ENCODE results near the gene SMIM36. TPM values are rescaled to one million over a fixed set of nuclear protein-coding genes. Genes with fewer than 3 reads are reported as not detected.

SMIM36 gene
- total and polyA plus RNA-seq, 2 of the 8 experiments (the other 6 are each of a cell fraction or from before 2014, with no cell fraction given) = not detected

DNA sequence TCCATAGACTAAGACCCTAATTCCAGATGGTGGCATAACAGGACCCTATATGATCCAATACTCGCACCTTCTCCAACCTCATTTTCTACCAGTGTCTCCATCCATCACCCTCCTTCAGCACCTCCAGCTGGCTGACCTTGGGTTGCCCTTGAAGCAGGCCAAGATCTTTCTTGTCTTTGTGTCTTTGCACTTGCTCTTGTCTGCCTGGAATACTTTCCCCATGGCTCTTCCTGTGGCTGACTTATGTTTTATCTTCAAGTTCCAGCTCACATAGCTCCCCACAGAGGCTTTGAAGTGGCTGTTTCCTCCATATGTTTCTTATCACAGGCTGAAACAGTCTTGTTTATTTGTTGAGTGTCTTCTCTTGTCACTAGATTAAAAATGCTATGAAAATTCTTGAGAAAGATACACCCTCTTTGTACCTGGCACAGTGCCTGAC, 60.0 kb downstream of the SMIM36 start:
- CTCF ChIA-PET (ENCODE audit: partially characterized antibody) = no interaction called here
- WGBS, 2 experiments (ENCODE audit: extremely low coverage in 1 of 2, insufficient coverage in 1 of 2, insufficient read length in 1 of 2, insufficient replicate concordance in 2 of 2, low coverage in 1 of 2, low lambda C conversion rate in 2 of 2, missing lambda C conversion rate in 1 of 2) = 89% methylated on average over 1 of the region's 1 CpG; no CpG with 5 or more reads in 1 of the 2 experiments
- TF ChIP-seq KDM1A (IDR thresholded peaks at IDR 0.05; ENCODE audit: borderline replicate concordance, low read length) = no peak
- TF ChIP-seq, protein P1, sequence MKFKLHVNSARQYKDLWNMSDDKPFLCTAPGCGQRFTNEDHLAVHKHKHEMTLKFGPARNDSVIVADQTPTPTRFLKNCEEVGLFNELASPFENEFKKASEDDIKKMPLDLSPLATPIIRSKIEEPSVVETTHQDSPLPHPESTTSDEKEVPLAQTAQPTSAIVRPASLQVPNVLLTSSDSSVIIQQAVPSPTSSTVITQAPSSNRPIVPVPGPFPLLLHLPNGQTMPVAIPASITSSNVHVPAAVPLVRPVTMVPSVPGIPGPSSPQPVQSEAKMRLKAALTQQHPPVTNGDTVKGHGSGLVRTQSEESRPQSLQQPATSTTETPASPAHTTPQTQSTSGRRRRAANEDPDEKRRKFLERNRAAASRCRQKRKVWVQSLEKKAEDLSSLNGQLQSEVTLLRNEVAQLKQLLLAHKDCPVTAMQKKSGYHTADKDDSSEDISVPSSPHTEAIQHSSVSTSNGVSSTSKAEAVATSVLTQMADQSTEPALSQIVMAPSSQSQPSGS (IDR thresholded peaks at IDR 0.05; ENCODE audit: low read length) = no peak
- TF ChIP-seq, protein P2, sequence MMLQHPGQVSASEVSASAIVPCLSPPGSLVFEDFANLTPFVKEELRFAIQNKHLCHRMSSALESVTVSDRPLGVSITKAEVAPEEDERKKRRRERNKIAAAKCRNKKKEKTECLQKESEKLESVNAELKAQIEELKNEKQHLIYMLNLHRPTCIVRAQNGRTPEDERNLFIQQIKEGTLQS (IDR thresholded peaks at IDR 0.05; ENCODE audit: insufficient read depth, low read depth, low read length) = no peak
- TF ChIP-seq HDAC6 (IDR thresholded peaks at IDR 0.05; ENCODE audit: low read depth, low read length) = no peak
- TF ChIP-seq SAP30 (IDR thresholded peaks at IDR 0.05; ENCODE audit: insufficient read depth, insufficient replicate concordance, low read length) = no peak
- TF ChIP-seq YY1 (IDR thresholded peaks at IDR 0.05; ENCODE audit: low read depth, low read length) = no peak
- no peak for TF ChIP-seq RNF2 (IDR thresholded peaks at IDR 0.05; ENCODE audit: borderline replicate concordance, low read depth, low read length, missing control alignments, poor library complexity, severe bottlenecking)
- TF ChIP-seq CTBP2 (IDR thresholded peaks at IDR 0.05; ENCODE audit: borderline replicate concordance, insufficient read depth, insufficient read length, low read length) = no peak
- TF ChIP-seq CEBPB (IDR thresholded peaks at IDR 0.05; ENCODE audit: low read depth, low read length) = no peak
- TF ChIP-seq CHD1 (IDR thresholded peaks at IDR 0.05; ENCODE audit: low read depth, low read length) = no peak
- no peak for TF ChIP-seq POLR2AphosphoS5 (IDR thresholded peaks at IDR 0.05; ENCODE audit: low read depth, low read length)
- no peak for TF ChIP-seq BRCA1 (IDR thresholded peaks at IDR 0.05; ENCODE audit: low read depth, low read length)

More for the DNA sequence above, 60.0 kb downstream of the SMIM36 start:
- Histone ChIP-seq H3K23ac (ENCODE audit: insufficient read length) (no peak overlapping the region), H3K27me3 (replicated peaks in 1 of 4; ENCODE audit: control insufficient read depth in 3 of 4, extremely low read depth in 1 of 4, insufficient read depth in 3 of 4, low read length in 3 of 4) (no peaks in the 10 kb centered on the region), H4K5ac (ENCODE audit: insufficient read length, low read depth, low read length) (no peak overlapping the region), H2BK20ac (ENCODE audit: low read length) (0 out of 2 replicates have a peak overlapping the region, but pooled peaks have one; percentile 18), H2AK5ac (ENCODE audit: low read depth, low read length) (no peak overlapping the region), H3K27ac (ENCODE audit: low read depth, low read length) (no peak overlapping the region), H3K4me3 (ENCODE audit: extremely low read depth in 1 of 4, insufficient read depth in 2 of 4, low read depth in 3 of 4, low read length in 4 of 4) (no peak overlapping the region), H3K56ac (replicated peaks; ENCODE audit: insufficient read length, low read depth, low read length) (no peak overlapping the region), H2BK5ac (ENCODE audit: low read depth, low read length) (no peak overlapping the region), H2BK15ac (ENCODE audit: low read length) (no peak overlapping the region), H2BK120ac (replicated peaks; ENCODE audit: low read depth, low read length) (no peak overlapping the region), H3K9me3 (ENCODE audit: insufficient read depth in 2 of 2, low read depth in 1 of 2, low read length in 1 of 2) (no peaks in the 10 kb centered on the region), H3K4ac (replicated peaks; ENCODE audit: insufficient read length, low read depth, low read length) (no peak overlapping the region), H3K4me2 (ENCODE audit: insufficient read depth in 1 of 2, low read depth in 2 of 2, low read length in 2 of 2) (no peak overlapping the region), H2BK12ac (ENCODE audit: low read depth, low read length) (no peak overlapping the region), H3K9ac (replicated peaks in 1 of 4; ENCODE audit: extremely low read depth in 1 of 4, low read depth in 3 of 4, low read length in 3 of 4) (no peak overlapping the region), H4K8ac (ENCODE audit: extremely low read depth, insufficient read depth, low read length) (no peak overlapping the region), H3K36me3 (ENCODE audit: control insufficient read depth in 2 of 4, insufficient read depth in 4 of 4, low read length in 3 of 4) (no peaks in the 10 kb centered on the region), H4K20me1 (replicated peaks in 1 of 2; ENCODE audit: control insufficient read depth in 1 of 2, insufficient read depth in 2 of 2, low read length in 2 of 2) (no peaks in the 10 kb centered on the region), H3K18ac (ENCODE audit: extremely low read depth, low read length) (no peak overlapping the region), H2AFZ (ENCODE audit: low read length) (no peak overlapping the region), H3K23me2 (ENCODE audit: low read depth, low read length) (no peaks in the 10 kb centered on the region), H3K14ac (ENCODE audit: insufficient read length) (no peak overlapping the region), H4K91ac (replicated peaks; ENCODE audit: insufficient read length, low read length) (no peak overlapping the region), H3K79me1 (ENCODE audit: low read depth, low read length) (no peaks in the 10 kb centered on the region), H3K79me2 (ENCODE audit: control insufficient read depth in 1 of 2, insufficient read depth in 2 of 2, low read length in 2 of 2) (no peaks in the 10 kb centered on the region), H3K4me1 (replicated peaks in 1 of 4; ENCODE audit: control insufficient read depth in 3 of 4, insufficient read depth in 4 of 4, low read length in 3 of 4) (peaks cover 1 to 5% (median 4%) of the 10 kb centered on the region in 4 experiments; a peak in 3 of 7 replicates)
- DNase-seq (ENCODE audit: low read depth in 1 of 2, low spot score in 2 of 2) (no peak), FAIRE-seq (no peak)
- POLR2A ChIA-PET (ENCODE audit: partially characterized antibody) = no interaction called here

Data from H1 (cell line).